Hematopoietic multipotent progenitor cell (in vitro differentiated cells): ENCODE data around the gene BLACAT1. TPM values are rescaled to one million over a fixed set of nuclear protein-coding genes. Genes with fewer than 3 reads are reported as not detected.

Experiments used
- DNase-seq, 3 donors: peaks; one replicate each; pipeline ENCODE4 v3.0.0-alpha.2; 2011 to 2015; ENCODE audit warnings: low read depth in 2 of 3, low spot score in 2 of 3
- total RNA-seq: library from RNA; depleted of rRNA; stranded (reverse); fragments of >200 nt; gene quantifications from one replicate; pipeline ENCODE4 v1.2.3, GENCODE V29; 2012

BLACAT1 gene
- total RNA-seq, 1 donor: not detected

GRCh38 chr1:205456868-205457745, 1.3 kb upstream of the BLACAT1 start:
- DNase-seq: no peak

- no peak for DNase-seq
These were observed 580 bp upstream of the BLACAT1 start for GRCh38 chr1:205456383-205456867.

- no peak for DNase-seq
These were observed 926 bp downstream of the BLACAT1 start for GRCh38 chr1:205454903-205455335.

- DNase-seq: no peak
These were observed 2.4 kb downstream of the BLACAT1 start for GRCh38 chr1:205453466-205453865.

GRCh38 chr1:205452933-205453332, 2.9 kb downstream of the BLACAT1 start:
- DNase-seq: no peak

- DNase-seq: no peak
These were observed 3.5 kb downstream of the BLACAT1 start for GRCh38 chr1:205452364-205452763.

GRCh38 chr1:205451759-205452164, 4.1 kb downstream of the BLACAT1 start:
- no peak for DNase-seq

GRCh38 chr1:205451202-205451601, 4.6 kb downstream of the BLACAT1 start:
- no peak for DNase-seq

- no peak for DNase-seq
These were observed 5.4 kb downstream of the BLACAT1 start for GRCh38 chr1:205450448-205450847.

- DNase-seq: no peak
These were observed 5.9 kb downstream of the BLACAT1 start for GRCh38 chr1:205449750-205450443.

- no peak for DNase-seq
These were observed 6.5 kb downstream of the BLACAT1 start for GRCh38 chr1:205449254-205449749.

GRCh38 chr1:205448540-205449253, 7.1 kb downstream of the BLACAT1 start:
- DNase-seq: no peak

GRCh38 chr1:205447457-205448341, 8.1 kb downstream of the BLACAT1 start:
- DNase-seq: no peak

- no peak for DNase-seq
These were observed 9.0 kb downstream of the BLACAT1 start for GRCh38 chr1:205446828-205447227.

GRCh38 chr1:205445646-205445935, 10.3 kb downstream of the BLACAT1 start:
- no peak for DNase-seq

GRCh38 chr1:205444931-205445645, 10.8 kb downstream of the BLACAT1 start:
- DNase-seq: peak in 2 of 3 donors; percentile 25 to 49

- DNase-seq: no peak
These were observed 11.4 kb downstream of the BLACAT1 start for GRCh38 chr1:205444300-205444930.

GRCh38 chr1:205443585-205444299, 12.1 kb downstream of the BLACAT1 start:
- DNase-seq: no peak
